HEK293 (cell line): ENCODE data around the gene ZBTB20.

Experiments used
- CTCF ChIA-PET: fragments of 350-600 bp; formaldehyde crosslinking; extraction: SDS; loops from one replicate; lab custom pipeline; 2021; ENCODE audit warnings: antibody characterized with exemption; lab: Yijun Ruan, JAX
- POLR2A ChIA-PET: fragments of 300-600 bp; formaldehyde crosslinking; extraction: SDS; loops from one replicate; lab custom pipeline; 2020; ENCODE audit warnings: antibody characterized with exemption, inconsistent platforms; lab: Yijun Ruan, JAX
- H3K27ac ChIP-seq: fragments of 200-500 bp; sonication (Bioruptor generic); 2 replicates; pipeline ENCODE4 v1.5.1; 2014; ENCODE audit warnings: low read depth, low read length, control low read depth, inconsistent platforms; ENCODE audit errors: extremely low read depth
- H3K36me3 ChIP-seq, 2 experiments: fragments of 200-500 bp in 1 of 2; sonication (Bioruptor generic) in 1 of 2; 1 replicate in 1 of 2; 2 replicates in 1 of 2; pipeline ENCODE4 v1.5.1; 2014 to 2017; ENCODE audit warnings: inconsistent platforms in 2 of 2, low read length in 2 of 2; ENCODE audit not compliant: control insufficient read depth in 2 of 2, insufficient read depth in 1 of 2
- H3K4me1 ChIP-seq: fragments of 200-500 bp; sonication (Bioruptor generic); 2 replicates; pipeline ENCODE4 v1.5.1; 2014; ENCODE audit warnings: mild to moderate bottlenecking, low read length, inconsistent platforms; ENCODE audit not compliant: control insufficient read depth, insufficient read depth
- H3K4me3 ChIP-seq: 2 replicates; pipeline ENCODE4 v1.5.1; 2011; ENCODE audit warnings: low read depth, mild to moderate bottlenecking, control low read depth, low read length, moderate library complexity
- H3K9me3 ChIP-seq: fragments of 200-500 bp; sonication (Bioruptor generic); 2 replicates; pipeline ENCODE4 v1.5.1; 2014; ENCODE audit warnings: low read depth, low read length, inconsistent platforms; ENCODE audit not compliant: control insufficient read depth, insufficient read depth
- ATF2 ChIP-seq: fragments of 450-650 bp; formaldehyde crosslinking; IDR thresholded peaks from 2 replicates; pipeline ENCODE4 v1.5.1; 2016; ENCODE audit warnings: missing biosample characterization, missing genetic modification characterization, low read depth
- BCL11B ChIP-seq: fragments of 450-650 bp; formaldehyde crosslinking; IDR thresholded peaks from 2 replicates; pipeline ENCODE4 v1.5.1; 2016; ENCODE audit warnings: low read depth, missing biosample characterization, missing genetic modification characterization
- GFI1B ChIP-seq: fragments of 450-650 bp; formaldehyde crosslinking; IDR thresholded peaks from 2 replicates; pipeline ENCODE4 v1.5.1; 2016; ENCODE audit warnings: missing biosample characterization, missing genetic modification characterization
- HOXA7 ChIP-seq: sonication (generic); formaldehyde crosslinking; IDR thresholded peaks from 2 replicates; pipeline ENCODE4 v1.8.1; 2022; ENCODE audit warnings: missing genetic modification reagents, borderline replicate concordance
- KLF1 ChIP-seq: fragments of 450-650 bp; formaldehyde crosslinking; IDR thresholded peaks from 2 replicates; pipeline ENCODE4 v1.5.1; 2016; ENCODE audit warnings: missing biosample characterization, missing genetic modification characterization
- KLF16 ChIP-seq: fragments of 450-650 bp; formaldehyde crosslinking; IDR thresholded peaks from 2 replicates; pipeline ENCODE4 v1.5.1; 2017; ENCODE audit warnings: missing biosample characterization, missing genetic modification characterization
- KLF7 ChIP-seq: fragments of 450-650 bp; formaldehyde crosslinking; IDR thresholded peaks from 2 replicates; pipeline ENCODE4 v1.5.1; 2016; ENCODE audit warnings: missing biosample characterization, missing genetic modification characterization, borderline replicate concordance
- PRDM2 ChIP-seq: fragments of 450-650 bp; formaldehyde crosslinking; IDR thresholded peaks from 2 replicates; pipeline ENCODE4 v1.5.1; 2016; ENCODE audit warnings: missing biosample characterization, missing genetic modification characterization, borderline replicate concordance
- SCRT2 ChIP-seq: fragments of 450-650 bp; formaldehyde crosslinking; IDR thresholded peaks from 2 replicates; pipeline ENCODE4 v1.5.1; 2016; ENCODE audit warnings: missing biosample characterization, missing genetic modification characterization
- SP3 ChIP-seq: fragments of 450-650 bp; formaldehyde crosslinking; IDR thresholded peaks from 2 replicates; pipeline ENCODE4 v1.5.1; 2016; ENCODE audit warnings: missing biosample characterization, missing genetic modification characterization
- TCF7L2 ChIP-seq: IDR thresholded peaks from 2 replicates; pipeline ENCODE4 v1.6.1; 2011; ENCODE audit warnings: low read depth, mild to moderate bottlenecking, inconsistent platforms, low read length, moderate library complexity, borderline replicate concordance
- TRIM28 ChIP-seq: IDR thresholded peaks from 2 replicates; pipeline ENCODE4 v1.6.1; 2011; ENCODE audit warnings: low read length, control low read depth, borderline replicate concordance
- ZBTB17 ChIP-seq: fragments of 450-650 bp; formaldehyde crosslinking; IDR thresholded peaks from 2 replicates; pipeline ENCODE4 v1.5.1; 2016; ENCODE audit warnings: missing biosample characterization, missing genetic modification characterization
- ZFHX2 ChIP-seq: fragments of 450-650 bp; formaldehyde crosslinking; conservative IDR thresholded peaks from 2 replicates; pipeline ENCODE4 v1.5.1; 2016; ENCODE audit warnings: missing biosample characterization, missing genetic modification characterization
- ZNF10 ChIP-seq: fragments of 450-650 bp; formaldehyde crosslinking; IDR thresholded peaks from 2 replicates; pipeline ENCODE4 v1.5.1; 2017; ENCODE audit warnings: missing biosample characterization, missing genetic modification characterization
- ZNF16 ChIP-seq: fragments of 450-650 bp; formaldehyde crosslinking; IDR thresholded peaks from 2 replicates; pipeline ENCODE4 v1.5.1; 2016; ENCODE audit warnings: low read depth, missing biosample characterization, missing genetic modification characterization
- ZNF302 ChIP-seq: fragments of 450-650 bp; formaldehyde crosslinking; IDR thresholded peaks from 2 replicates; pipeline ENCODE4 v1.5.1; 2016; ENCODE audit warnings: missing biosample characterization, missing genetic modification characterization, low read depth
- ZNF366 ChIP-seq: fragments of 450-650 bp; formaldehyde crosslinking; conservative IDR thresholded peaks from 2 replicates; pipeline ENCODE4 v1.5.1; 2016; ENCODE audit warnings: missing biosample characterization, missing genetic modification characterization
- ZNF423 ChIP-seq: fragments of 450-650 bp; formaldehyde crosslinking; IDR thresholded peaks from 2 replicates; pipeline ENCODE4 v1.5.1; 2016; ENCODE audit warnings: missing biosample characterization, missing genetic modification characterization
- ZNF433 ChIP-seq: fragments of 450-650 bp; formaldehyde crosslinking; IDR thresholded peaks from 2 replicates; pipeline ENCODE4 v1.5.1; 2016; ENCODE audit warnings: missing biosample characterization, missing genetic modification characterization, low read depth
- ZNF48 ChIP-seq: fragments of 450-650 bp; formaldehyde crosslinking; IDR thresholded peaks from 2 replicates; pipeline ENCODE4 v1.5.1; 2016; ENCODE audit warnings: missing biosample characterization, missing genetic modification characterization
- ZNF560 ChIP-seq: fragments of 450-650 bp; formaldehyde crosslinking; IDR thresholded peaks from 2 replicates; pipeline ENCODE4 v1.5.1; 2017; ENCODE audit warnings: missing biosample characterization, missing genetic modification characterization, borderline replicate concordance
- ZNF580 ChIP-seq: fragments of 450-650 bp; formaldehyde crosslinking; IDR thresholded peaks from 2 replicates; pipeline ENCODE4 v1.5.1; 2016; ENCODE audit warnings: missing biosample characterization, missing genetic modification characterization
- ZNF585B ChIP-seq: fragments of 450-650 bp; formaldehyde crosslinking; IDR thresholded peaks from 2 replicates; pipeline ENCODE4 v1.5.1; 2016; ENCODE audit warnings: missing biosample characterization, missing genetic modification characterization
- ZNF654 ChIP-seq: fragments of 450-650 bp; formaldehyde crosslinking; IDR thresholded peaks from 2 replicates; pipeline ENCODE4 v1.5.1; 2016; ENCODE audit warnings: low read depth, missing biosample characterization, missing genetic modification characterization
- ZNF747 ChIP-seq: fragments of 450-650 bp; formaldehyde crosslinking; IDR thresholded peaks from 2 replicates; pipeline ENCODE4 v1.5.1; 2016; ENCODE audit warnings: missing biosample characterization, missing genetic modification characterization
- ZNF768 ChIP-seq: fragments of 450-650 bp; formaldehyde crosslinking; IDR thresholded peaks from 2 replicates; pipeline ENCODE4 v1.5.1; 2018; ENCODE audit warnings: missing biosample characterization, mild to moderate bottlenecking, missing genetic modification characterization
- TF ChIP-seq, protein P1 (sequence below): fragments of 450-650 bp; formaldehyde crosslinking; IDR thresholded peaks from 2 replicates; pipeline ENCODE4 v1.5.1; 2016; ENCODE audit warnings: missing biosample characterization, missing genetic modification characterization
- TF ChIP-seq, protein P2 (sequence below): fragments of 450-650 bp; formaldehyde crosslinking; IDR thresholded peaks from 2 replicates; pipeline ENCODE4; 2016; ENCODE audit warnings: missing biosample characterization, missing genetic modification characterization

ZBTB20 gene

GRCh38 chr3:114887806-114888205, 259.3 kb downstream of the ZBTB20 start (continued):
- no peak for TF ChIP-seq PRDM2 (tag by site-specific recombination)
- TF ChIP-seq ZFHX2 (tag by site-specific recombination): no peak
- TF ChIP-seq KLF7 (tag by site-specific recombination): no peak
- TF ChIP-seq ZNF654 (tag by site-specific recombination): no peak
- no peak for TF ChIP-seq ZNF423 (tag by site-specific recombination)
- TF ChIP-seq HOXA7 (CRISPR knock-in tag): no peak
- TF ChIP-seq ZNF16: no peak
- no peak for TF ChIP-seq ZNF585B (tag by site-specific recombination)
- TF ChIP-seq, protein P1, sequence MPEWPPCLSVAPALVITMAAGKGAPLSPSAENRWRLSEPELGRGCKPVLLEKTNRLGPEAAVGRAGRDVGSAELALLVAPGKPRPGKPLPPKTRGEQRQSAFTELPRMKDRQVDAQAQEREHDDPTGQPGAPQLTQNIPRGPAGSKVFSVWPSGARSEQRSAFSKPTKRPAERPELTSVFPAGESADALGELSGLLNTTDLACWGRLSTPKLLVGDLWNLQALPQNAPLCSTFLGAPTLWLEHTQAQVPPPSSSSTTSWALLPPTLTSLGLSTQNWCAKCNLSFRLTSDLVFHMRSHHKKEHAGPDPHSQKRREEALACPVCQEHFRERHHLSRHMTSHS (tag by site-specific recombination): no peak
- TF ChIP-seq ZNF10 (tag by site-specific recombination): no peak
- TF ChIP-seq ZNF560 (tag by site-specific recombination): no peak
- TF ChIP-seq, protein P2, sequence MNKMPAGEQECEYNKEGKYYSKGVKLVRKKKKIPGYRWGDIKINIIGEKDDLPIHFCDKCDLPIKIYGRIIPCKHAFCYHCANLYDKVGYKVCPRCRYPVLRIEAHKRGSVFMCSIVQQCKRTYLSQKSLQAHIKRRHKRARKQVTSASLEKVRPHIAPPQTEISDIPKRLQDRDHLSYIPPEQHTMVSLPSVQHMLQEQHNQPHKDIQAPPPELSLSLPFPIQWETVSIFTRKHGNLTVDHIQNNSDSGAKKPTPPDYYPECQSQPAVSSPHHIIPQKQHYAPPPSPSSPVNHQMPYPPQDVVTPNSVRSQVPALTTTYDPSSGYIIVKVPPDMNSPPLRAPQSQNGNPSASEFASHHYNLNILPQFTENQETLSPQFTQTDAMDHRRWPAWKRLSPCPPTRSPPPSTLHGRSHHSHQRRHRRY (tag by site-specific recombination): no peak
- no peak for TF ChIP-seq TRIM28

- Histone ChIP-seq H3K4me3 (no peak overlapping the region), H3K4me1 (no peaks in the 10 kb centered on the region), H3K27ac (no peak overlapping the region), H3K9me3 (no peaks in the 10 kb centered on the region), H3K36me3 (no peaks in the 10 kb centered on the region)
- ChIA-PET POLR2A (no interaction called here), CTCF (no interaction called here)
- TF ChIP-seq ZNF302 (tag by site-specific recombination) (no peak), ZBTB17 (tag by site-specific recombination) (no peak), KLF1 (tag by site-specific recombination) (no peak), ZNF747 (tag by site-specific recombination) (no peak), ZNF366 (no peak), BCL11B (tag by site-specific recombination) (no peak), KLF16 (no peak), ATF2 (tag by site-specific recombination) (no peak), SCRT2 (tag by site-specific recombination) (no peak), GFI1B (no peak), ZNF433 (no peak), ZNF48 (tag by site-specific recombination) (no peak), ZNF768 (tag by site-specific recombination) (no peak), TCF7L2 (no peak), SP3 (tag by site-specific recombination) (no peak), ZNF580 (tag by site-specific recombination) (no peak)
- TF ChIP-seq, protein P2 (tag by site-specific recombination): no peak
Observed at GRCh38 chr3:114886905-114887304, 260.2 kb downstream of the ZBTB20 start.
